Calu3 (cell line): ENCODE measurements around the gene SPRY2. TPM values are rescaled to one million over a fixed set of nuclear protein-coding genes. Genes with fewer than 3 reads are reported as not detected.

Source experiments
- BruUV-seq: library from RNA; stranded (reverse); fragments of 400-500 nt; replicated peaks from 2 replicates; lab custom pipeline; 2021; lab: Mats Ljungman, UMichigan
- CTCF ChIA-PET: fragments of 300-600 bp; sonication (Branson Sonifier 250); formaldehyde crosslinking; loops from one replicate; lab custom pipeline; 2022; ENCODE audit warnings: antibody characterized with exemption; lab: Charles Lee
- DNase-seq: peaks from one replicate; pipeline ENCODE4 v3.0.0; 2022
- H3K27ac Mint-ChIP-seq: one replicate; pipeline ENCODE4 v1.8.0; 2022; ENCODE audit warnings: mixed read lengths; ENCODE audit not compliant: unreplicated experiment
- H3K27me3 Mint-ChIP-seq: one replicate; pipeline ENCODE4 v1.8.0; 2022; ENCODE audit warnings: mixed read lengths; ENCODE audit not compliant: unreplicated experiment
- H3K36me3 Mint-ChIP-seq: one replicate; pipeline ENCODE4 v1.8.0; 2022; ENCODE audit warnings: mild to moderate bottlenecking, moderate library complexity, mixed read lengths; ENCODE audit not compliant: insufficient read depth, unreplicated experiment
- H3K4me1 Mint-ChIP-seq: one replicate; pipeline ENCODE4 v1.8.0; 2022; ENCODE audit warnings: mild to moderate bottlenecking, low read depth, mixed read lengths; ENCODE audit not compliant: unreplicated experiment
- H3K4me3 Mint-ChIP-seq: one replicate; pipeline ENCODE4 v1.8.0; 2022; ENCODE audit warnings: mild to moderate bottlenecking, low read depth, moderate library complexity, mixed read lengths; ENCODE audit not compliant: unreplicated experiment
- H3K9me3 Mint-ChIP-seq: one replicate; pipeline ENCODE4 v1.8.0; 2022; ENCODE audit warnings: low read depth, mixed read lengths; ENCODE audit not compliant: unreplicated experiment
- CTCF ChIP-seq: fragments of 200-600 bp; IDR thresholded peaks from one replicate; pipeline ENCODE4 v1.8.0; 2022; ENCODE audit warnings: antibody characterized with exemption; ENCODE audit not compliant: unreplicated experiment
- intact Hi-C: fragments of 100-400 bp; cut with micrococcal nuclease; formaldehyde crosslinking; loops from one replicate; pipeline ENCODE4 v1.10.0; 2022; ENCODE audit not compliant: unreplicated experiment
- total RNA-seq: library from RNA; stranded (reverse); gene quantifications from 2 replicates; pipeline ENCODE4 v1.2.3, GENCODE V29; 2022

SPRY2 gene
- total RNA-seq, 1 experiment from 2014 or later, result 13.6 TPM

- intact Hi-C loops, result no loop called here
- no TSS peak for BruUV-seq
- no peak for DNase-seq
- CTCF ChIA-PET, result interaction anchor here (0.8 kb wide), 1 partner anchor 14 kb away, joined by 3 read pairs; no protein-coding TSS in a partner anchor
- Mint-ChIP-seq H3K4me1 (no peaks in the 10 kb centered on the region), H3K9me3 (no peaks in the 10 kb centered on the region), H3K36me3 (no peaks in the 10 kb centered on the region), H3K27me3 (no peaks in the 10 kb centered on the region), H3K27ac (no peak overlapping the region), H3K4me3 (no peak overlapping the region)
- TF ChIP-seq CTCF, result no peak
Measured at GRCh38 chr13:80388506-80388905, 47.6 kb upstream of the SPRY2 start.

- no peak for TF ChIP-seq CTCF
- Mint-ChIP-seq H3K4me3 (no peak overlapping the region), H3K27me3 (no peaks in the 10 kb centered on the region), H3K9me3 (no peaks in the 10 kb centered on the region), H3K27ac (no peak overlapping the region), H3K4me1 (no peaks in the 10 kb centered on the region), H3K36me3 (no peaks in the 10 kb centered on the region)
- DNase-seq, result no peak
- CTCF ChIA-PET, result no interaction called here
- intact Hi-C loops, result no loop called here
- BruUV-seq, result no TSS peak
Measured at GRCh38 chr13:80386592-80386991, 45.7 kb upstream of the SPRY2 start.

- CTCF ChIA-PET, result no interaction called here
- H3K27me3 Mint-ChIP-seq, result no peaks in the 10 kb centered on the region
- no peak overlapping the region for H3K27ac Mint-ChIP-seq
- H3K4me3 Mint-ChIP-seq, result no peak overlapping the region
- no peak for TF ChIP-seq CTCF
- intact Hi-C loops, result no loop called here
- no peaks in the 10 kb centered on the region for H3K4me1 Mint-ChIP-seq
- BruUV-seq, result no TSS peak
- no peaks in the 10 kb centered on the region for H3K9me3 Mint-ChIP-seq
- DNase-seq, result no peak
- H3K36me3 Mint-ChIP-seq, result no peaks in the 10 kb centered on the region
Measured at GRCh38 chr13:80386002-80386401, 45.1 kb upstream of the SPRY2 start.

- no TSS peak for BruUV-seq
- no peak for TF ChIP-seq CTCF
- CTCF ChIA-PET, result no interaction called here
- DNase-seq, result no peak
- H3K27ac Mint-ChIP-seq, result no peak overlapping the region
- no peaks in the 10 kb centered on the region for H3K27me3 Mint-ChIP-seq
- intact Hi-C loops, result no loop called here
- no peaks in the 10 kb centered on the region for H3K4me1 Mint-ChIP-seq
- no peaks in the 10 kb centered on the region for H3K36me3 Mint-ChIP-seq
- no peak overlapping the region for H3K4me3 Mint-ChIP-seq
- H3K9me3 Mint-ChIP-seq, result no peaks in the 10 kb centered on the region
Measured at GRCh38 chr13:80382576-80382975, 41.6 kb upstream of the SPRY2 start.
